WTC11 (cell line): ENCODE data around the gene YEATS2. TPM values are rescaled to one million over a fixed set of nuclear protein-coding genes. Genes with fewer than 3 reads are reported as not detected.
A peak's percentile ranks its signal among the peaks of the same experiment; 100 is the strongest.

Experiments used
- ATAC-seq: fragments of 200-7000 bp; cut with Tn5 transposase; 2 replicates; pipeline ENCODE4 v1.10.0; 2021; ENCODE audit warnings: mild to moderate bottlenecking, moderate library complexity
- CTCF ChIA-PET: fragments of 300-600 bp; sonication (Branson Sonifier 250); formaldehyde crosslinking; loops from one replicate; lab custom pipeline; 2021; ENCODE audit warnings: antibody characterized with exemption; lab: Charles Lee
- POLR2A ChIA-PET: fragments of 350-600 bp; sonication (Branson Sonifier 250); formaldehyde crosslinking; loops from one replicate; lab custom pipeline; 2021; ENCODE audit warnings: antibody characterized with exemption; lab: Charles Lee
- DNase-seq: peaks from one replicate; pipeline ENCODE4 v3.0.0; 2021; ENCODE audit warnings: low spot score
- H3K27ac Mint-ChIP-seq: 2 replicates; pipeline ENCODE4 v1.8.0; 2021; ENCODE audit warnings: mixed read lengths
- H3K27me3 Mint-ChIP-seq: 2 replicates; pipeline ENCODE4 v1.8.0; 2021; ENCODE audit warnings: low read depth, mild to moderate bottlenecking, moderate library complexity, mixed read lengths
- H3K36me3 Mint-ChIP-seq: 2 replicates; pipeline ENCODE4 v1.8.0; 2021; ENCODE audit warnings: mixed read lengths
- H3K4me1 Mint-ChIP-seq: 2 replicates; pipeline ENCODE4 v1.8.0; 2022; ENCODE audit warnings: mixed read lengths
- H3K4me3 Mint-ChIP-seq: 2 replicates; pipeline ENCODE4 v1.8.0; 2021; ENCODE audit warnings: mild to moderate bottlenecking, moderate library complexity, mixed read lengths
- H3K9me3 Mint-ChIP-seq: 2 replicates; pipeline ENCODE4 v1.8.0; 2021; ENCODE audit warnings: mixed read lengths
- AFF4 ChIP-seq: sonication (generic); formaldehyde crosslinking; IDR thresholded peaks from 2 replicates; pipeline ENCODE4 v1.8.1; 2023; ENCODE audit warnings: mild to moderate bottlenecking, missing genetic modification reagents, borderline replicate concordance
- ATF1 ChIP-seq: sonication (generic); formaldehyde crosslinking; IDR thresholded peaks from 2 replicates; pipeline ENCODE4 v1.8.1; 2023; ENCODE audit warnings: mild to moderate bottlenecking, moderate library complexity, missing genetic modification reagents
- CBFB ChIP-seq: sonication (generic); formaldehyde crosslinking; IDR thresholded peaks from 2 replicates; pipeline ENCODE4 v1.8.1; 2022; ENCODE audit warnings: mild to moderate bottlenecking, low read depth, missing genetic modification reagents
- EMX1 ChIP-seq: fragments of 250-450 bp; sonication (Bioruptor Pico); IDR thresholded peaks from 2 replicates; pipeline ENCODE4 v1.8.0; 2021; ENCODE audit warnings: mild to moderate bottlenecking
- HMGXB4 ChIP-seq: sonication (generic); formaldehyde crosslinking; IDR thresholded peaks from 2 replicates; pipeline ENCODE4 v1.8.1; 2023; ENCODE audit warnings: mild to moderate bottlenecking, moderate library complexity, missing genetic modification reagents
- IRF1 ChIP-seq: sonication (generic); formaldehyde crosslinking; IDR thresholded peaks from 2 replicates; pipeline ENCODE4 v1.8.0; 2023; ENCODE audit warnings: missing genetic modification reagents
- NR2C2 ChIP-seq: sonication (generic); formaldehyde crosslinking; IDR thresholded peaks from 2 replicates; pipeline ENCODE4 v1.8.0; 2022; ENCODE audit warnings: mild to moderate bottlenecking, missing genetic modification reagents
- PRDM15 ChIP-seq: sonication (generic); formaldehyde crosslinking; IDR thresholded peaks from 2 replicates; pipeline ENCODE4 v1.8.0; 2022; ENCODE audit warnings: missing genetic modification reagents
- RELA ChIP-seq: sonication (generic); formaldehyde crosslinking; IDR thresholded peaks from 2 replicates; pipeline ENCODE4 v1.8.1; 2022; ENCODE audit warnings: missing genetic modification reagents, mild to moderate bottlenecking, borderline replicate concordance
- RORB ChIP-seq: fragments of 250-450 bp; sonication (Bioruptor Pico); IDR thresholded peaks from 2 replicates; pipeline ENCODE4 v1.9.0; 2021; ENCODE audit warnings: mild to moderate bottlenecking
- SMAD3 ChIP-seq: sonication (generic); formaldehyde crosslinking; IDR thresholded peaks from 2 replicates; pipeline ENCODE4 v1.8.0; 2022; ENCODE audit warnings: missing genetic modification reagents, mild to moderate bottlenecking, borderline replicate concordance
- STAT6 ChIP-seq: sonication (generic); formaldehyde crosslinking; conservative IDR thresholded peaks from 2 replicates; pipeline ENCODE4 v1.8.1; 2023; ENCODE audit warnings: mild to moderate bottlenecking, low read depth, missing genetic modification reagents, moderate library complexity
- TP53 ChIP-seq: sonication (generic); formaldehyde crosslinking; IDR thresholded peaks from 2 replicates; pipeline ENCODE4 v1.8.1; 2023; ENCODE audit warnings: mild to moderate bottlenecking, missing genetic modification reagents
- ZNF138 ChIP-seq: sonication (generic); formaldehyde crosslinking; conservative IDR thresholded peaks from 2 replicates; pipeline ENCODE4 v1.8.1; 2022; ENCODE audit warnings: mild to moderate bottlenecking, moderate library complexity, missing genetic modification reagents
- ZNF281 ChIP-seq: sonication (generic); formaldehyde crosslinking; IDR thresholded peaks from 2 replicates; pipeline ENCODE4 v1.8.0; 2023; ENCODE audit warnings: mild to moderate bottlenecking, missing genetic modification reagents
- total RNA-seq: library from RNA; stranded (reverse); gene quantifications from 3 replicates; pipeline ENCODE4 v1.2.3, GENCODE V29; 2021
- TF ChIP-seq, protein P1 (sequence below): sonication (generic); formaldehyde crosslinking; IDR thresholded peaks from 2 replicates; pipeline ENCODE4 v1.8.1; 2023; ENCODE audit warnings: mild to moderate bottlenecking, missing genetic modification reagents, moderate library complexity

The YEATS2 gene
- total RNA-seq, 1 experiment from 2014 or later: 42.5 TPM

- TF ChIP-seq CBFB (CRISPR knock-in tag) (no peak), ZNF138 (CRISPR knock-in tag) (no peak)
Observed at GRCh38 chr3:183814240-183814639, 116.6 kb downstream of the YEATS2 start (continued).

- DNase-seq: no peak
- TF ChIP-seq IRF1 (CRISPR knock-in tag): no peak
- TF ChIP-seq, protein P1, sequence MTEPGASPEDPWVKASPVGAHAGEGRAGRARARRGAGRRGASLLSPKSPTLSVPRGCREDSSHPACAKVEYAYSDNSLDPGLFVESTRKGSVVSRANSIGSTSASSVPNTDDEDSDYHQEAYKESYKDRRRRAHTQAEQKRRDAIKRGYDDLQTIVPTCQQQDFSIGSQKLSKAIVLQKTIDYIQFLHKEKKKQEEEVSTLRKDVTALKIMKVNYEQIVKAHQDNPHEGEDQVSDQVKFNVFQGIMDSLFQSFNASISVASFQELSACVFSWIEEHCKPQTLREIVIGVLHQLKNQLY (CRISPR knock-in tag): no peak
- TF ChIP-seq EMX1 (CRISPR knock-in tag): no peak
- no peak for ATAC-seq
- H3K27ac Mint-ChIP-seq: no peak overlapping the region
- H3K4me3 Mint-ChIP-seq: no peak overlapping the region
- peaks cover 36% of the 10 kb centered on the region for H3K36me3 Mint-ChIP-seq
- H3K4me1 Mint-ChIP-seq: no peaks in the 10 kb centered on the region
- no peaks in the 10 kb centered on the region for H3K9me3 Mint-ChIP-seq
- ChIA-PET POLR2A (no interaction called here), CTCF (interaction anchor here (0.6 to 1.4 kb wide), 4 partner anchors 9 to 1138 kb away, joined by 3 to 4 read pairs (median 3); partner anchors contain the start of gene PARL)
- H3K27me3 Mint-ChIP-seq: no peaks in the 10 kb centered on the region
Observed at GRCh38 chr3:183815563-183815940, 118.0 kb downstream of the YEATS2 start.

GRCh38 chr3:183815951-183816475, 118.4 kb downstream of the YEATS2 start:
- ATAC-seq (no peak), DNase-seq (peak; percentile 7)
- no peaks in the 10 kb centered on the region for H3K9me3 Mint-ChIP-seq
- H3K27ac Mint-ChIP-seq: peak overlapping the region; percentile 21; the same call in 1 of the 2 replicates
- H3K4me1 Mint-ChIP-seq: no peaks in the 10 kb centered on the region
- no peak overlapping the region for H3K4me3 Mint-ChIP-seq
- H3K27me3 Mint-ChIP-seq: no peaks in the 10 kb centered on the region
- peaks cover 31% of the 10 kb centered on the region for H3K36me3 Mint-ChIP-seq
- POLR2A ChIA-PET: no interaction called here
- CTCF ChIA-PET: interaction anchor here (1.0 to 1.2 kb wide), 3 partner anchors 8 to 336 kb away, joined by 3 read pairs; no protein-coding TSS in a partner anchor
- TF ChIP-seq HMGXB4 (no peak), PRDM15 (CRISPR knock-in tag) (no peak), AFF4 (CRISPR knock-in tag) (no peak), ATF1 (CRISPR knock-in tag) (no peak), NR2C2 (no peak), RELA (CRISPR knock-in tag) (no peak), STAT6 (no peak), ZNF281 (CRISPR knock-in tag) (no peak), TP53 (CRISPR knock-in tag) (no peak), RORB (CRISPR knock-in tag) (no peak), SMAD3 (CRISPR knock-in tag) (no peak)
